H9 (cell line): Measurements from ENCODE around the gene IL1A. TPM values are rescaled to one million over a fixed set of nuclear protein-coding genes. Genes with fewer than 3 reads are reported as not detected.
A peak's percentile ranks its signal among the peaks of the same experiment; 100 is the strongest.

ENCODE experiments used
- DNase-seq: peaks from one replicate; pipeline ENCODE4 v3.0.0-alpha.2; 2017
- H2AFZ ChIP-seq: one replicate; pipeline ENCODE4 v1.6.1; 2013; ENCODE audit warnings: mild to moderate bottlenecking, low read length, control low read depth, moderate library complexity
- H2AK5ac ChIP-seq: 2 replicates; pipeline ENCODE4 v1.6.1; 2013; ENCODE audit warnings: low read length, control low read depth, mixed read lengths; ENCODE audit not compliant: insufficient read length
- H2BK120ac ChIP-seq: one replicate; pipeline ENCODE4 v1.6.1; 2013; ENCODE audit warnings: low read depth, mild to moderate bottlenecking, low read length, control low read depth, inconsistent platforms; ENCODE audit not compliant: poor library complexity, severe bottlenecking
- H2BK12ac ChIP-seq: 2 replicates; pipeline ENCODE4 v1.6.1; 2013; ENCODE audit warnings: low read length, control low read depth, mixed read lengths, low read depth; ENCODE audit not compliant: insufficient read length
- H2BK15ac ChIP-seq: 2 replicates; pipeline ENCODE4 v1.6.1; 2013; ENCODE audit warnings: low read depth, low read length, control low read depth
- H2BK20ac ChIP-seq: one replicate; pipeline ENCODE4 v1.6.1; 2013; ENCODE audit warnings: low read depth, mild to moderate bottlenecking, low read length, control low read depth, inconsistent platforms; ENCODE audit not compliant: poor library complexity, severe bottlenecking
- H2BK5ac ChIP-seq: 2 replicates; pipeline ENCODE4 v1.6.1; 2013; ENCODE audit warnings: low read length, control low read depth, mixed read lengths; ENCODE audit not compliant: insufficient read length
- H3K14ac ChIP-seq: 2 replicates; pipeline ENCODE4 v1.6.1; 2013; ENCODE audit warnings: low read length, control low read depth; ENCODE audit not compliant: insufficient read depth
- H3K18ac ChIP-seq: 2 replicates; pipeline ENCODE4 v1.6.1; 2013; ENCODE audit warnings: low read depth, mild to moderate bottlenecking, mixed read lengths, low read length, control low read depth; ENCODE audit not compliant: insufficient read length
- H3K23ac ChIP-seq: 2 replicates; pipeline ENCODE4 v1.6.1; 2013; ENCODE audit warnings: low read length, control low read depth, mixed read lengths, low read depth; ENCODE audit not compliant: insufficient read length
- H3K23me2 ChIP-seq: 2 replicates; pipeline ENCODE4 v1.6.1; 2013; ENCODE audit warnings: low read depth, mild to moderate bottlenecking, mixed read lengths, low read length, control low read depth; ENCODE audit not compliant: insufficient read length, poor library complexity, severe bottlenecking
- H3K27ac ChIP-seq: 2 replicates; pipeline ENCODE4 v1.5.1; 2013; ENCODE audit warnings: low read length, control low read depth, mixed read lengths, low read depth; ENCODE audit not compliant: insufficient read length
- H3K27me3 ChIP-seq: 2 replicates; pipeline ENCODE4 v1.6.1; 2013; ENCODE audit warnings: low read length, control low read depth, inconsistent platforms; ENCODE audit not compliant: insufficient read depth
- H3K4ac ChIP-seq: 2 replicates; pipeline ENCODE4 v1.6.1; 2013; ENCODE audit warnings: low read depth, mild to moderate bottlenecking, control low read depth, inconsistent platforms, low read length, moderate library complexity
- H3K4me1 ChIP-seq: 2 replicates; pipeline ENCODE4 v1.6.1; 2013; ENCODE audit warnings: low read length, control low read depth, inconsistent platforms; ENCODE audit not compliant: insufficient read depth
- H3K4me2 ChIP-seq: 2 replicates; pipeline ENCODE4 v1.6.1; 2013; ENCODE audit warnings: low read length, control low read depth, mixed read lengths; ENCODE audit not compliant: insufficient read length, insufficient read depth
- H3K56ac ChIP-seq: 2 replicates; pipeline ENCODE4 v1.6.1; 2013; ENCODE audit warnings: low read depth, mild to moderate bottlenecking, mixed read lengths, low read length, control low read depth; ENCODE audit not compliant: insufficient read length
- H3K79me1 ChIP-seq: 2 replicates; pipeline ENCODE4 v1.6.1; 2013; ENCODE audit warnings: low read depth, mild to moderate bottlenecking, moderate library complexity, low read length, control low read depth, inconsistent platforms; ENCODE audit not compliant: insufficient read depth, poor library complexity, severe bottlenecking
- H3K79me2 ChIP-seq: 2 replicates; pipeline ENCODE4 v1.6.1; 2013; ENCODE audit warnings: low read length, control low read depth, inconsistent platforms; ENCODE audit not compliant: insufficient read depth
- H3K9ac ChIP-seq: 2 replicates; pipeline ENCODE4 v1.6.1; 2013; ENCODE audit warnings: low read length, control low read depth, mixed read lengths; ENCODE audit not compliant: insufficient read length; ENCODE audit errors: extremely low read depth
- H3K9me3 ChIP-seq: one replicate; pipeline ENCODE4 v1.6.1; 2013; ENCODE audit warnings: low read depth, low read length, inconsistent platforms; ENCODE audit not compliant: control insufficient read depth
- H3T11ph ChIP-seq: one replicate; pipeline ENCODE4 v1.6.1; 2013; ENCODE audit warnings: mild to moderate bottlenecking, low read length, control low read depth, inconsistent platforms
- H4K20me1 ChIP-seq: one replicate; pipeline ENCODE4 v1.6.1; 2013; ENCODE audit not compliant: control insufficient read depth, insufficient read length, insufficient read depth
- H4K5ac ChIP-seq: 2 replicates; pipeline ENCODE4 v1.6.1; 2013; ENCODE audit warnings: low read depth, mild to moderate bottlenecking, mixed read lengths, low read length, control low read depth; ENCODE audit not compliant: insufficient read length
- H4K8ac ChIP-seq: replicated peaks from 2 replicates; pipeline ENCODE4 v1.6.1; 2013; ENCODE audit warnings: low read length, control low read depth, mixed read lengths, low read depth; ENCODE audit not compliant: insufficient read length
- H4K91ac ChIP-seq: 2 replicates; pipeline ENCODE4 v1.6.1; 2013; ENCODE audit warnings: low read depth, mild to moderate bottlenecking, moderate library complexity, mixed read lengths, low read length, control low read depth; ENCODE audit not compliant: insufficient read length
- H3K27ac Mint-ChIP-seq, 3 experiments: 2 replicates in 2 of 3; 3 replicates in 1 of 3; pipeline ENCODE4 v1.8.0; 2020 to 2021; ENCODE audit warnings: mixed read lengths in 3 of 3, mild to moderate bottlenecking in 1 of 3, moderate library complexity in 1 of 3
- H3K27me3 Mint-ChIP-seq: 2 replicates; pipeline ENCODE4 v1.8.0; 2021; ENCODE audit warnings: low read depth, mild to moderate bottlenecking, moderate library complexity, mixed read lengths
- H3K36me3 Mint-ChIP-seq, 3 experiments: 2 replicates in 2 of 3; 3 replicates in 1 of 3; pipeline ENCODE4 v1.8.0; 2020 to 2021; ENCODE audit warnings: low read depth in 3 of 3, mixed read lengths in 3 of 3; ENCODE audit not compliant: insufficient read depth in 1 of 3
- H3K4me1 Mint-ChIP-seq, 2 experiments: 2 replicates each; pipeline ENCODE4 v1.8.0; 2020; ENCODE audit warnings: mixed read lengths in 2 of 2
- H3K4me3 Mint-ChIP-seq, 2 experiments: 2 replicates in 1 of 2; 3 replicates in 1 of 2; pipeline ENCODE4 v1.8.0; 2020 to 2021; ENCODE audit warnings: mild to moderate bottlenecking in 2 of 2, mixed read lengths in 2 of 2, moderate library complexity in 1 of 2
- H3K9me3 Mint-ChIP-seq, 2 experiments: 2 replicates in 1 of 2; 3 replicates in 1 of 2; pipeline ENCODE4 v1.8.0; 2020; ENCODE audit warnings: mild to moderate bottlenecking in 2 of 2, mixed read lengths in 2 of 2, moderate library complexity in 1 of 2
- WGBS: extraction: QIAGEN DNeasy Blood & Tissue Kit; methylation state at CpG from one replicate; pipeline ENCODE4 v1.1.7; 2013; ENCODE audit warnings: missing lambda C conversion rate, low lambda C conversion rate, mixed read lengths; ENCODE audit not compliant: insufficient read length; ENCODE audit errors: extremely low coverage; 5-methylcytosine and 5-hydroxymethylcytosine counted together
- total RNA-seq: library from RNA; stranded (reverse); gene quantifications from 2 replicates; pipeline ENCODE4 v1.2.1, GENCODE V29; 2021
- TF ChIP-seq, protein P1 (sequence below): fragments of 200-600 bp; sonication (generic); conservative IDR thresholded peaks from 3 replicates; pipeline ENCODE4 v1.8.0; 2021; ENCODE audit warnings: antibody characterized with exemption, mild to moderate bottlenecking

The IL1A gene
- total RNA-seq, 1 experiment from 2014 or later: 0.35 TPM

DNA sequence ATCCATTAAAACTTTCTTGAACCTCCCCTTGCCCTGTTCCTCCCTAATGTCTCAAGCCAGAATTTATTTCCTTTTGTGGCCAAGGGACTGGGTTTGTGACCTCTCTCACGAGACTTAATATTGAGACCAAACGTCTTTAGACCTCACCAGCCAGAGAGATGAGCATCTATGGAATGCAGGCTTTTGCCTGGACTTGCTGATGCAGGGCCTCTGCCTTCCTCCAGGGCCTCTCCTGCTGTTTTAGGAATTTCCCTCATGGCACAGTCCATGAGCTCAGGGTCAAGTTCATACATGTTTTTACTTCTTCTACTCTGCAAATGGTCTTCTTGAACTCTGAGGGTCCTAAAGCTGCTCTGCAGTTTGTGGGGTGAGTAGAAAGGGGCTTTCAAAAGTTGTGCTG, 30.0 kb upstream of the IL1A start:
- Histone ChIP-seq H3T11ph (no peak overlapping the region), H2AK5ac (no peak overlapping the region), H4K5ac (no peak overlapping the region), H3K9ac (no peak overlapping the region), H2BK12ac (no peak overlapping the region), H3K23me2 (no peaks in the 10 kb centered on the region), H3K79me2 (no peaks in the 10 kb centered on the region), H3K79me1 (no peaks in the 10 kb centered on the region), H3K4me1 (peaks cover 16% of the 10 kb centered on the region; the same call in 1 of the 2 replicates), H3K56ac (no peak overlapping the region), H4K91ac (no peak overlapping the region), H2AFZ (no peak overlapping the region), H3K4ac (no peak overlapping the region), H4K20me1 (no peaks in the 10 kb centered on the region), H2BK15ac (no peak overlapping the region), H2BK120ac (no peak overlapping the region), H3K27ac (no peak overlapping the region), H3K27me3 (no peaks in the 10 kb centered on the region), H3K14ac (no peak overlapping the region), H2BK5ac (no peak overlapping the region), H4K8ac (no peak overlapping the region), H3K23ac (no peak overlapping the region), H3K4me2 (no peak overlapping the region), H3K18ac (no peak overlapping the region), H2BK20ac (no peak overlapping the region), H3K9me3 (no peaks in the 10 kb centered on the region)
- no CpG with 5 or more reads among the region's 2 CpGs for WGBS
- 0 out of 5 replicates have a peak, but pooled peaks cover 0 to 3% of the 10 kb centered on the region in 2 experiments for H3K9me3 Mint-ChIP-seq
- peak; percentile 76 for DNase-seq
- H3K4me1 Mint-ChIP-seq: peaks cover 57 to 60% of the 10 kb centered on the region in 2 experiments
- H3K4me3 Mint-ChIP-seq: no peak overlapping the region
- H3K27ac Mint-ChIP-seq: peak overlapping the region; percentile 16 to 64 (median 23); a peak in 3 of 7 replicates
- no peaks in the 10 kb centered on the region for H3K36me3 Mint-ChIP-seq
- TF ChIP-seq, protein P1, sequence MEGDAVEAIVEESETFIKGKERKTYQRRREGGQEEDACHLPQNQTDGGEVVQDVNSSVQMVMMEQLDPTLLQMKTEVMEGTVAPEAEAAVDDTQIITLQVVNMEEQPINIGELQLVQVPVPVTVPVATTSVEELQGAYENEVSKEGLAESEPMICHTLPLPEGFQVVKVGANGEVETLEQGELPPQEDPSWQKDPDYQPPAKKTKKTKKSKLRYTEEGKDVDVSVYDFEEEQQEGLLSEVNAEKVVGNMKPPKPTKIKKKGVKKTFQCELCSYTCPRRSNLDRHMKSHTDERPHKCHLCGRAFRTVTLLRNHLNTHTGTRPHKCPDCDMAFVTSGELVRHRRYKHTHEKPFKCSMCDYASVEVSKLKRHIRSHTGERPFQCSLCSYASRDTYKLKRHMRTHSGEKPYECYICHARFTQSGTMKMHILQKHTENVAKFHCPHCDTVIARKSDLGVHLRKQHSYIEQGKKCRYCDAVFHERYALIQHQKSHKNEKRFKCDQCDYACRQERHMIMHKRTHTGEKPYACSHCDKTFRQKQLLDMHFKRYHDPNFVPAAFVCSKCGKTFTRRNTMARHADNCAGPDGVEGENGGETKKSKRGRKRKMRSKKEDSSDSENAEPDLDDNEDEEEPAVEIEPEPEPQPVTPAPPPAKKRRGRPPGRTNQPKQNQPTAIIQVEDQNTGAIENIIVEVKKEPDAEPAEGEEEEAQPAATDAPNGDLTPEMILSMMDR: peak; percentile 29; the same call in 1 of the 3 replicates
- H3K27me3 Mint-ChIP-seq: no peaks in the 10 kb centered on the region
